ENCODE measurements around the gene EMSY. TPM values are rescaled to one million over a fixed set of nuclear protein-coding genes. Genes with fewer than 3 reads are reported as not detected.
"Not testable (repeated sequence)": the region's sequence is repeated elsewhere in the genome, so short reads cannot be mapped to it uniquely, and the experiment has no call there.

Gene EMSY
- total RNA-seq (100 to 1,000 TPM in 1 of 5 donors, 10 to 100 TPM in 4; 10.1 to 185 (median 32.2) TPM), polyA plus RNA-seq (1 to 10 TPM; 3.7 to 5.0 (median 4.2) TPM)
- long read RNA-seq, donor 1: 0 reads
- long read RNA-seq, donor 2: 0 reads
- long read RNA-seq, donor 3, partial matches to known transcripts: 0 of 2 reads
- long read RNA-seq, donor 3, other reads (novel, unspliced or antisense): 0 of 2 reads
- long read RNA-seq, donor 4, partial matches to known transcripts: 0 of 2 reads
- long read RNA-seq, donor 4, other reads (novel, unspliced or antisense): 0 of 2 reads
- long read RNA-seq, donor 5, partial matches to known transcripts: 0 of 4 reads
- long read RNA-seq, donor 5, other reads (novel, unspliced or antisense): 0 of 4 reads
- long read RNA-seq, donor 6, partial matches to known transcripts: 0 of 1 reads
- long read RNA-seq, donor 6, other reads (novel, unspliced or antisense): 0 of 1 reads
- long read RNA-seq, donor 7, partial matches to known transcripts: 0 of 3 reads
- long read RNA-seq, donor 7, other reads (novel, unspliced or antisense): 0 of 3 reads
- long read RNA-seq, donor 8, partial matches to known transcripts: 0 of 2 reads
- long read RNA-seq, donor 8, other reads (novel, unspliced or antisense): 0 of 2 reads
- long read RNA-seq, donor 9, partial matches to known transcripts: 0 of 5 reads
- long read RNA-seq, donor 9, other reads (novel, unspliced or antisense): 0 of 5 reads
- long read RNA-seq, donor 10, partial matches to known transcripts: 0 of 1 reads
- long read RNA-seq, donor 10, other reads (novel, unspliced or antisense): 0 of 1 reads

- intact Hi-C loops (cut with DNase I; ENCODE audit: low total_unique reads): loop anchor here (5.0 kb wide), 1 partner anchor 72 kb away; no protein-coding TSS in a partner anchor
- H3K4me3 ChIP-seq: peak within 1 kb of the TSS; percentile 88 to 98 (median 96)
- TF ChIP-seq POLR2A (IDR thresholded peaks at IDR 0.05) (peak in 2 of 4 donors; percentile 91 to 98), EP300 (IDR thresholded peaks at IDR 0.05) (no peak), CTCF (IDR thresholded peaks at IDR 0.05) (peak in 1 of 7 experiments; percentile 14), POLR2AphosphoS5 (IDR thresholded peaks at IDR 0.05) (peak; percentile 89 to 100 (median 100))
Observed at GRCh38 chr11:76444384-76445120, at the start of gene EMSY. Gene EMSY (plus strand): TSS chr11:76445018. CDS start chr11:76446939, 1,921 bp downstream.

GRCh38 chr11:76395296-76395695, 49.5 kb upstream of the EMSY start:
- no peaks in the 10 kb centered on the region for H3K36me3 ChIP-seq
- H3K4me3 ChIP-seq: no peak overlapping the region
- WGBS, 5 donors: 67 to 90% (median 72%) methylated on average over 1 of the region's 1 CpG
- H3K4me1 ChIP-seq: peaks cover 0 to 10% (median 5%) of the 10 kb centered on the region in 4 donors
- no peak for TF ChIP-seq POLR2A (IDR thresholded peaks at IDR 0.05)
- intact Hi-C loops (cut with DNase I; ENCODE audit: low total_unique reads): no loop called here
- no peaks in the 10 kb centered on the region for H3K27me3 ChIP-seq
- no peaks in the 10 kb centered on the region for H3K9me3 ChIP-seq
- H3K27ac ChIP-seq: no peak overlapping the region
- DNase-seq: no peak

More at GRCh38 chr11:76444384-76445120, at the start of gene EMSY:
- Histone ChIP-seq H3K4me1 (peaks cover 9 to 29% (median 25%) of the 10 kb centered on the region in 4 donors), H3K27me3 (no peaks in the 10 kb centered on the region), H3K27ac (peak within 1 kb of the TSS; percentile 84 to 93 (median 91)), H3K36me3 (peaks cover 0 to 26% (median 17%) of the 10 kb centered on the region in 4 donors), H3K9me3 (no peaks in the 10 kb centered on the region)
- WGBS, 5 donors: 0 to 1% (median 0%) methylated on average over 38 to 53 of the region's 53 CpGs
- peak; percentile 96 to 100 for DNase-seq

- no peaks in the 10 kb centered on the region for H3K9me3 ChIP-seq
- H3K4me1 ChIP-seq: no peaks in the 10 kb centered on the region
- no peaks in the 10 kb centered on the region for H3K27me3 ChIP-seq
- DNase-seq: no peak
- no peak for TF ChIP-seq POLR2AphosphoS5 (IDR thresholded peaks at IDR 0.05)
- TF ChIP-seq POLR2A (IDR thresholded peaks at IDR 0.05): no peak
- TF ChIP-seq EP300 (IDR thresholded peaks at IDR 0.05): no peak
- no peak for TF ChIP-seq CTCF (IDR thresholded peaks at IDR 0.05)
- 87 to 96% (median 93%) methylated on average over 3 of the region's 3 CpGs for WGBS, 5 donors
- no peak overlapping the region for H3K27ac ChIP-seq
- H3K36me3 ChIP-seq: no peaks in the 10 kb centered on the region
- intact Hi-C loops (cut with DNase I; ENCODE audit: low total_unique reads): no loop called here
- H3K4me3 ChIP-seq: no peak overlapping the region
Observed at GRCh38 chr11:76397383-76397782, 47.4 kb upstream of the EMSY start.

DNA sequence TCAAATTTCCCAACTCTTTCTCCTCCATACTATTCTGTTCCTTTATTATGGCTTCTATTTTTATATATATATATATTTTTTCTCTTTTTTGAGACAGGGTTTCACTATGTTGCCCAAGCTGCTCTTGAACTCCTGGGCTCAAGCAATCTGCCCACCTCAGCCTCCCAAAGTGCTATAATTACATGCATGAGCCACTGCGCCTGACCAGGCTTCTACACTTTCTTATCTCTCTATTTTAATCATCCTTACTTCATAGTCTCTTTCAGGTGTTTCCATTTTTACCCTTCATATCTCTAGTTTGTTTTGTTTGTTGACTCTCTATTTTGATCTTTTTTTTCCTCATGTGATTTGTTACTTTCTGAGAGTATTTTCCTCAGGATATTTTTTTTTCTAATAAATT, 43.9 kb upstream of the EMSY start:
- H3K4me1 ChIP-seq: no peaks in the 10 kb centered on the region
- no peak overlapping the region for H3K27ac ChIP-seq
- H3K27me3 ChIP-seq: no peaks in the 10 kb centered on the region
- DNase-seq: no peak
- no peaks in the 10 kb centered on the region for H3K9me3 ChIP-seq
- no peaks in the 10 kb centered on the region for H3K36me3 ChIP-seq
- intact Hi-C loops (cut with DNase I; ENCODE audit: low total_unique reads): no loop called here
- H3K4me3 ChIP-seq: no peak overlapping the region
- TF ChIP-seq POLR2AphosphoS5 (IDR thresholded peaks at IDR 0.05) (no peak), POLR2A (IDR thresholded peaks at IDR 0.05) (no peak), EP300 (IDR thresholded peaks at IDR 0.05) (no peak), CTCF (IDR thresholded peaks at IDR 0.05) (no peak)
- 70 to 88% (median 71%) methylated on average over 1 of the region's 1 CpG for WGBS, 5 donors

- H3K27me3 ChIP-seq; H3K4me3 ChIP-seq; DNase-seq; intact Hi-C loops (cut with DNase I; ENCODE audit: low total_unique reads); H3K27ac ChIP-seq; H3K4me1 ChIP-seq; H3K36me3 ChIP-seq; H3K9me3 ChIP-seq: not testable (repeated sequence)
- 79 to 90% (median 85%) methylated on average over 8 of the region's 8 CpGs for WGBS, 5 donors
Observed at GRCh38 chr11:76401484-76401883, 43.3 kb upstream of the EMSY start.
